Measurements from ENCODE around the gene GRK4. TPM values are rescaled to one million over a fixed set of nuclear protein-coding genes. Genes with fewer than 3 reads are reported as not detected.
"Not testable (repeated sequence)": the region's sequence is repeated elsewhere in the genome, so short reads cannot be mapped to it uniquely, and the experiment has no call there.

GRK4 gene
- total RNA-seq, 1 donor from 2014 or later, result 1.3 TPM

GRCh38 chr4:2981256-2981819, 18.0 kb downstream of the GRK4 start:
- H3K27me3 Mint-ChIP-seq (ENCODE audit: insufficient read depth, low read depth), result peaks cover 7% of the 10 kb centered on the region
- no peaks in the 10 kb centered on the region for H3K9me3 ChIP-seq (ENCODE audit: low read depth)
- H3K79me2 ChIP-seq (ENCODE audit: low read depth), result no peaks in the 10 kb centered on the region
- no peak overlapping the region for H3K4me3 ChIP-seq
- H3F3A ChIP-seq (ENCODE audit: low read depth), result no peaks in the 10 kb centered on the region
- H3K4me3 Mint-ChIP-seq, result no peak overlapping the region
- no peaks in the 10 kb centered on the region for H3K27me3 ChIP-seq
- H3K4me1 Mint-ChIP-seq, result peaks cover 4% of the 10 kb centered on the region
- H3K4me1 ChIP-seq, result no peaks in the 10 kb centered on the region
- DNase-seq (ENCODE audit: low spot score), result no peak
- no peak overlapping the region for H2AFZ ChIP-seq (replicated peaks)
- H3K4me2 ChIP-seq, result no peak overlapping the region
- no peak overlapping the region for H3K9ac ChIP-seq
- H4K20me1 ChIP-seq (ENCODE audit: low read depth), result no peaks in the 10 kb centered on the region
- no peak overlapping the region for H3K27ac Mint-ChIP-seq
- H3K36me3 Mint-ChIP-seq, result no peaks in the 10 kb centered on the region
- H3K27ac ChIP-seq, result no peak overlapping the region
- no peaks in the 10 kb centered on the region for H3K36me3 ChIP-seq
- H3K9me3 Mint-ChIP-seq, result no peaks in the 10 kb centered on the region
- no peak for TF ChIP-seq CTCF (IDR thresholded peaks at IDR 0.05)
- no peak for TF ChIP-seq EZH2 (IDR thresholded peaks at IDR 0.05)
- no peak for TF ChIP-seq EZH2phosphoT487 (IDR thresholded peaks at IDR 0.05)

GRCh38 chr4:2982012-2982411, 18.6 kb downstream of the GRK4 start:
- no peak overlapping the region for H3K4me2 ChIP-seq
- DNase-seq (ENCODE audit: low spot score), result no peak
- H3K4me1 Mint-ChIP-seq, result peaks cover 4% of the 10 kb centered on the region
- no peaks in the 10 kb centered on the region for H3K36me3 Mint-ChIP-seq
- no peak overlapping the region for H3K9ac ChIP-seq
- no peaks in the 10 kb centered on the region for H3K36me3 ChIP-seq
- H4K20me1 ChIP-seq (ENCODE audit: low read depth), result no peaks in the 10 kb centered on the region
- no peak overlapping the region for H3K27ac Mint-ChIP-seq
- H3F3A ChIP-seq (ENCODE audit: low read depth), result no peaks in the 10 kb centered on the region
- no peaks in the 10 kb centered on the region for H3K4me1 ChIP-seq
- no peak overlapping the region for H3K27ac ChIP-seq
- H3K27me3 Mint-ChIP-seq (ENCODE audit: insufficient read depth, low read depth), result peaks cover 5% of the 10 kb centered on the region
- H3K4me3 ChIP-seq, result no peak overlapping the region
- TF ChIP-seq EZH2 (IDR thresholded peaks at IDR 0.05) (no peak), EZH2phosphoT487 (IDR thresholded peaks at IDR 0.05) (no peak), CTCF (IDR thresholded peaks at IDR 0.05) (no peak)
- H3K4me3 Mint-ChIP-seq, result no peak overlapping the region
- peaks cover 2% of the 10 kb centered on the region for H3K9me3 Mint-ChIP-seq
- no peaks in the 10 kb centered on the region for H3K9me3 ChIP-seq (ENCODE audit: low read depth)
- H2AFZ ChIP-seq (replicated peaks), result no peak overlapping the region
- H3K27me3 ChIP-seq, result no peaks in the 10 kb centered on the region
- H3K79me2 ChIP-seq (ENCODE audit: low read depth), result no peaks in the 10 kb centered on the region

- H3K27ac ChIP-seq; H3K27me3 Mint-ChIP-seq (ENCODE audit: insufficient read depth, low read depth); H3K4me3 ChIP-seq; H4K20me1 ChIP-seq (ENCODE audit: low read depth); H3K9me3 Mint-ChIP-seq; H3K79me2 ChIP-seq (ENCODE audit: low read depth); DNase-seq (ENCODE audit: low spot score); H3K9ac ChIP-seq; H3K36me3 ChIP-seq; H3K4me3 Mint-ChIP-seq; H2AFZ ChIP-seq (replicated peaks); H3K4me1 Mint-ChIP-seq; H3K4me1 ChIP-seq; H3K36me3 Mint-ChIP-seq; H3K27me3 ChIP-seq; H3K9me3 ChIP-seq (ENCODE audit: low read depth); H3K4me2 ChIP-seq; H3K27ac Mint-ChIP-seq; H3F3A ChIP-seq (ENCODE audit: low read depth): not testable (repeated sequence)
Measured at GRCh38 chr4:2983715-2984114, 20.3 kb downstream of the GRK4 start.

GRCh38 chr4:2991243-2991642, 27.9 kb downstream of the GRK4 start:
- Histone ChIP-seq H3K36me3 (no peaks in the 10 kb centered on the region), H3K27ac (no peak overlapping the region), H3K9ac (no peak overlapping the region), H3K4me2 (no peak overlapping the region), H3K9me3 (ENCODE audit: low read depth) (no peaks in the 10 kb centered on the region), H3K27me3 (no peaks in the 10 kb centered on the region), H3K79me2 (ENCODE audit: low read depth) (no peaks in the 10 kb centered on the region), H4K20me1 (ENCODE audit: low read depth) (no peaks in the 10 kb centered on the region), H3F3A (ENCODE audit: low read depth) (no peaks in the 10 kb centered on the region), H2AFZ (replicated peaks) (no peak overlapping the region), H3K4me1 (no peaks in the 10 kb centered on the region), H3K4me3 (no peak overlapping the region)
- no peaks in the 10 kb centered on the region for H3K4me1 Mint-ChIP-seq
- DNase-seq (ENCODE audit: low spot score), result no peak
- peaks cover 4% of the 10 kb centered on the region for H3K9me3 Mint-ChIP-seq
- H3K27ac Mint-ChIP-seq, result no peak overlapping the region
- no peaks in the 10 kb centered on the region for H3K36me3 Mint-ChIP-seq
- H3K27me3 Mint-ChIP-seq (ENCODE audit: insufficient read depth, low read depth), result no peaks in the 10 kb centered on the region
- H3K4me3 Mint-ChIP-seq, result no peak overlapping the region
- TF ChIP-seq CTCF (IDR thresholded peaks at IDR 0.05) (no peak), EZH2phosphoT487 (IDR thresholded peaks at IDR 0.05) (no peak), EZH2 (IDR thresholded peaks at IDR 0.05) (no peak)
